G401.6 (cell line): Measurements from ENCODE around the gene POLD2.

Experiments
- FAIRE-seq: peaks from 2 replicates; lab custom pipeline; 2012; peaks lifted over from hg19 to GRCh38; lab: Jason Lieb, UNC

The POLD2 gene

GRCh38 chr7:44101303-44101965, 21.9 kb downstream of the POLD2 start:
- no peak for FAIRE-seq

- no peak for FAIRE-seq
Observed at GRCh38 chr7:44100458-44101302, 22.7 kb downstream of the POLD2 start.

GRCh38 chr7:44099669-44100068, 23.7 kb downstream of the POLD2 start:
- no peak for FAIRE-seq

- no peak for FAIRE-seq
Observed at GRCh38 chr7:44098092-44099068, 25.0 kb downstream of the POLD2 start.

GRCh38 chr7:44097064-44097932, 26.1 kb downstream of the POLD2 start:
- no peak for FAIRE-seq

GRCh38 chr7:44096326-44096881, 26.9 kb downstream of the POLD2 start:
- FAIRE-seq, result no peak

GRCh38 chr7:44095781-44096180, 27.6 kb downstream of the POLD2 start:
- FAIRE-seq, result no peak

GRCh38 chr7:44094883-44095592, 28.3 kb downstream of the POLD2 start:
- FAIRE-seq, result no peak

- no peak for FAIRE-seq
Observed at GRCh38 chr7:44094365-44094764, 29.0 kb downstream of the POLD2 start.

GRCh38 chr7:44093102-44093641, 30.2 kb downstream of the POLD2 start:
- FAIRE-seq, result no peak

- FAIRE-seq, result no peak
Observed at GRCh38 chr7:44087911-44088838, 35.2 kb downstream of the POLD2 start.

GRCh38 chr7:44086627-44087026, 36.7 kb downstream of the POLD2 start:
- FAIRE-seq, result no peak

- FAIRE-seq, result no peak
Observed at GRCh38 chr7:44085546-44085945, 37.8 kb downstream of the POLD2 start.

GRCh38 chr7:44084701-44085100, 38.6 kb downstream of the POLD2 start:
- no peak for FAIRE-seq

- FAIRE-seq, result no peak
Observed at GRCh38 chr7:44083796-44084195, 39.6 kb downstream of the POLD2 start.

- FAIRE-seq, result peak; percentile 91
Observed at GRCh38 chr7:44082541-44083207, 40.7 kb downstream of the POLD2 start.

- FAIRE-seq, result no peak
Observed at GRCh38 chr7:44081266-44081748, 42.0 kb downstream of the POLD2 start.

- no peak for FAIRE-seq
Observed at GRCh38 chr7:44080686-44081265, 42.6 kb downstream of the POLD2 start.
